Keratinocyte (primary cell): ENCODE measurements around the gene KIAA1217. TPM values are rescaled to one million over a fixed set of nuclear protein-coding genes. Genes with fewer than 3 reads are reported as not detected.

Source experiments
- DNase-seq: peaks from one replicate; pipeline ENCODE4 v3.0.0-alpha.2; 2011; ENCODE audit warnings: low read depth, missing footprints, low spot score
- FAIRE-seq: peaks from 2 replicates; lab custom pipeline; 2011; peaks lifted over from hg19 to GRCh38; lab: Jason Lieb, UNC
- H2AFZ ChIP-seq: 2 replicates; pipeline ENCODE4 v1.6.0; 2012; ENCODE audit warnings: low read length, control low read depth, inconsistent platforms; ENCODE audit not compliant: control insufficient read depth
- H3K27ac ChIP-seq: 2 replicates; pipeline ENCODE4 v1.5.1; 2011; ENCODE audit warnings: low read length; ENCODE audit not compliant: control insufficient read depth, insufficient read depth
- H3K27me3 ChIP-seq: 3 replicates; pipeline ENCODE4 v1.6.0; 2011; ENCODE audit warnings: low read length; ENCODE audit not compliant: control insufficient read depth, insufficient read depth; ENCODE audit errors: extremely low read depth
- H3K36me3 ChIP-seq, 2 experiments: 2 replicates in 1 of 2; 3 replicates in 1 of 2; pipeline ENCODE4 v1.5.1; 2011; ENCODE audit warnings: low read length in 2 of 2, mild to moderate bottlenecking in 1 of 2; ENCODE audit not compliant: control insufficient read depth in 2 of 2, insufficient read depth in 2 of 2; ENCODE audit errors: extremely low read depth in 1 of 2
- H3K4me1 ChIP-seq: 3 replicates; pipeline ENCODE4 v1.5.1; 2011; ENCODE audit warnings: low read length; ENCODE audit not compliant: control insufficient read depth, insufficient read depth; ENCODE audit errors: extremely low read depth
- H3K4me2 ChIP-seq: 3 replicates; pipeline ENCODE4 v1.6.0; 2011; ENCODE audit warnings: low read depth, low read length; ENCODE audit not compliant: control insufficient read depth, insufficient read depth; ENCODE audit errors: extremely low read depth
- H3K4me3 ChIP-seq, 3 experiments: fragments of 200-600 bp in 1 of 3; sonication (generic) in 1 of 3; 2 replicates in 2 of 3; 3 replicates in 1 of 3; pipeline ENCODE4 v1.5.1; 2011 to 2016; ENCODE audit warnings: low read length in 3 of 3, mild to moderate bottlenecking in 3 of 3, control low read depth in 2 of 3, inconsistent platforms in 1 of 3, low read depth in 1 of 3, mixed read lengths in 1 of 3, mixed run types in 1 of 3, moderate library complexity in 1 of 3; ENCODE audit not compliant: control insufficient read depth in 2 of 3, insufficient read depth in 2 of 3; ENCODE audit errors: extremely low read depth in 1 of 3
- H3K79me2 ChIP-seq: 2 replicates; pipeline ENCODE4 v1.6.0; 2012; ENCODE audit warnings: low read length; ENCODE audit not compliant: control insufficient read depth, insufficient read depth
- H3K9ac ChIP-seq: 3 replicates; pipeline ENCODE4 v1.6.0; 2011; ENCODE audit warnings: low read length; ENCODE audit not compliant: control insufficient read depth, insufficient read depth; ENCODE audit errors: extremely low read depth
- H3K9me1 ChIP-seq: 3 replicates; pipeline ENCODE4 v1.6.0; 2011; ENCODE audit warnings: low read length; ENCODE audit not compliant: control insufficient read depth, insufficient read depth; ENCODE audit errors: extremely low read depth
- H3K9me3 ChIP-seq: 2 replicates; pipeline ENCODE4 v1.5.1; 2012; ENCODE audit warnings: low read depth, low read length; ENCODE audit not compliant: control insufficient read depth
- H4K20me1 ChIP-seq: 3 replicates; pipeline ENCODE4 v1.6.0; 2011; ENCODE audit warnings: low read length; ENCODE audit not compliant: control insufficient read depth, insufficient read depth; ENCODE audit errors: extremely low read depth
- EZH2 ChIP-seq: IDR thresholded peaks from one replicate; pipeline ENCODE4 v1.6.1; 2012; ENCODE audit warnings: inconsistent platforms, mild to moderate bottlenecking, low read length, moderate library complexity
- dilution Hi-C: fragments of 300-500 bp; cut with MboI; formaldehyde crosslinking; loops from one replicate; pipeline ENCODE4 v1.7.0; 2020; ENCODE audit warnings: low sequenced_read_pairs; ENCODE audit not compliant: extremely low pct_ligation_motif_present
- polyA plus RNA-seq, 5 experiments: library from polyadenylated mRNA; depleted of rRNA in 3 of 5; stranded (reverse) in 3 of 5; stranded (forward) in 1 of 5; unstranded in 1 of 5; fragments of >200 nt; gene quantifications; 1 replicate in 1 of 5; 2 replicates in 3 of 5; 3 replicates in 1 of 5; pipeline versions ENCODE4 v1.2.1 to v1.2.3, GENCODE V29; 2011 to 2012; ENCODE audit warnings: missing spikeins in 2 of 5, low read depth in 1 of 5, low replicate concordance in 1 of 5
- TF ChIP-seq, protein P1 (sequence below), 3 experiments: IDR thresholded peaks in 1 of 3; conservative IDR thresholded peaks in 1 of 3; optimal IDR thresholded peaks in 1 of 3; 2 replicates in 2 of 3; 3 replicates in 1 of 3; pipeline versions ENCODE3 to v1.5.1; 2011; ENCODE audit warnings: low read length in 3 of 3, mild to moderate bottlenecking in 3 of 3, moderate library complexity in 2 of 3, control low read depth in 1 of 3, inconsistent platforms in 1 of 3; ENCODE audit not compliant: insufficient read depth in 2 of 3; ENCODE audit errors: extremely low read depth in 1 of 3

KIAA1217 gene
- polyA plus RNA-seq, 1 donor (not counting 4 experiments of a cell fraction or from before 2014, with no cell fraction given) = 10.4 TPM

DNA sequence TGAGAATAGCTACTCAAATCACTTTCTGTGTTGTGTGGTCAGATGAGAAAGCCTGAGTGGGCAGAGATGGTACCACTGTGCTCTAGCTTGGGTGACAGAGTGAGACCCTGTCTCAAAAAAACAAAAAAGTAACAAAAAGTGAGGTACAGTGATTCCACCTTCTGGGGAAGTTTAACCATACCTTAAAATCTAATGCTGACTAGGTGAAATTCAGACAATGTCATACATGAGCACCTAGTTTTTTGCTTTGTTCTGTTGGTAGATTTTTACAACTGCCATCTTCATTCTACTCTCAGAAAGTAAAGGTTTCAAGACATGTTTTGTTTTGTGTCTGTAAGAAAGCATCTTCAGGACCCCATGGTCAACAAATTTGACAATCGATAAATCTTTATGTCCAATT lies 370.5 kb downstream of the KIAA1217 start:
- Histone ChIP-seq H3K4me1 (no peaks in the 10 kb centered on the region), H3K9me3 (no peaks in the 10 kb centered on the region), H3K79me2 (no peaks in the 10 kb centered on the region), H3K4me2 (no peak overlapping the region), H2AFZ (no peak overlapping the region), H3K9ac (no peak overlapping the region), H3K27me3 (peaks cover 3% of the 10 kb centered on the region), H3K27ac (no peak overlapping the region), H3K9me1 (no peaks in the 10 kb centered on the region), H3K36me3 (peaks cover 0 to 1% of the 10 kb centered on the region in 2 experiments), H3K4me3 (no peak overlapping the region), H4K20me1 (no peaks in the 10 kb centered on the region)
- no peak for DNase-seq
- dilution Hi-C loops = no loop called here
- no peak for TF ChIP-seq EZH2
- TF ChIP-seq, protein P1, sequence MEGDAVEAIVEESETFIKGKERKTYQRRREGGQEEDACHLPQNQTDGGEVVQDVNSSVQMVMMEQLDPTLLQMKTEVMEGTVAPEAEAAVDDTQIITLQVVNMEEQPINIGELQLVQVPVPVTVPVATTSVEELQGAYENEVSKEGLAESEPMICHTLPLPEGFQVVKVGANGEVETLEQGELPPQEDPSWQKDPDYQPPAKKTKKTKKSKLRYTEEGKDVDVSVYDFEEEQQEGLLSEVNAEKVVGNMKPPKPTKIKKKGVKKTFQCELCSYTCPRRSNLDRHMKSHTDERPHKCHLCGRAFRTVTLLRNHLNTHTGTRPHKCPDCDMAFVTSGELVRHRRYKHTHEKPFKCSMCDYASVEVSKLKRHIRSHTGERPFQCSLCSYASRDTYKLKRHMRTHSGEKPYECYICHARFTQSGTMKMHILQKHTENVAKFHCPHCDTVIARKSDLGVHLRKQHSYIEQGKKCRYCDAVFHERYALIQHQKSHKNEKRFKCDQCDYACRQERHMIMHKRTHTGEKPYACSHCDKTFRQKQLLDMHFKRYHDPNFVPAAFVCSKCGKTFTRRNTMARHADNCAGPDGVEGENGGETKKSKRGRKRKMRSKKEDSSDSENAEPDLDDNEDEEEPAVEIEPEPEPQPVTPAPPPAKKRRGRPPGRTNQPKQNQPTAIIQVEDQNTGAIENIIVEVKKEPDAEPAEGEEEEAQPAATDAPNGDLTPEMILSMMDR (optimal IDR thresholded peaks at IDR 0.05 in 1 of 3, IDR thresholded peaks at IDR 0.05 in 1 of 3, conservative IDR thresholded peaks at IDR 0.05 in 1 of 3; ENCODE audit: extremely low read depth in 1 of 3, insufficient read depth in 2 of 3, low read length in 3 of 3) = no peak
- FAIRE-seq = no peak

- Histone ChIP-seq H3K27ac (no peak overlapping the region), H3K4me1 (no peaks in the 10 kb centered on the region), H3K79me2 (no peaks in the 10 kb centered on the region), H4K20me1 (no peaks in the 10 kb centered on the region), H3K4me2 (no peak overlapping the region), H3K9me3 (no peaks in the 10 kb centered on the region), H3K27me3 (peaks cover 3% of the 10 kb centered on the region), H2AFZ (no peak overlapping the region), H3K36me3 (peaks cover 0 to 3% of the 10 kb centered on the region in 2 experiments), H3K9me1 (no peaks in the 10 kb centered on the region), H3K9ac (no peak overlapping the region), H3K4me3 (no peak overlapping the region)
- no peak for DNase-seq
- TF ChIP-seq, protein P1 (optimal IDR thresholded peaks at IDR 0.05 in 1 of 3, IDR thresholded peaks at IDR 0.05 in 1 of 3, conservative IDR thresholded peaks at IDR 0.05 in 1 of 3; ENCODE audit: extremely low read depth in 1 of 3, insufficient read depth in 2 of 3, low read length in 3 of 3) = no peak
- TF ChIP-seq EZH2 = no peak
- dilution Hi-C loops = no loop called here
- FAIRE-seq = no peak
Measured at GRCh38 chr10:24579906-24580305, 371.0 kb downstream of the KIAA1217 start.
